ENCODE measurements around the gene SLC9A4. TPM values are rescaled to one million over a fixed set of nuclear protein-coding genes. Genes with fewer than 3 reads are reported as not detected.
A peak's percentile ranks its signal among the peaks of the same experiment; 100 is the strongest.

Gene SLC9A4
- total and polyA plus RNA-seq, 10 of the 15 experiments (the other 5 are each of a cell fraction or from before 2014, with no cell fraction given): 0.10 TPM; not detected in 9

GRCh38 chr2:102424754-102425153 lies 48.3 kb upstream of the SLC9A4 start (continued):
- TF ChIP-seq PRDM15 (CRISPR knock-in tag; IDR thresholded peaks at IDR 0.05) (no peak), SMAD5 (IDR thresholded peaks at IDR 0.05; ENCODE audit: low read depth) (no peak), EZH2 (IDR thresholded peaks at IDR 0.05; ENCODE audit: borderline replicate concordance, control insufficient read depth, low read depth, low read length) (no peak), GATAD2B (conservative IDR thresholded peaks at IDR 0.05; ENCODE audit: low read depth) (0 out of 2 replicates have a peak, but pooled peaks have one; percentile 47), FOS (IDR thresholded peaks at IDR 0.05; ENCODE audit: borderline replicate concordance, extremely low read depth, insufficient read length) (no peak), NR2F1 (conservative IDR thresholded peaks at IDR 0.05) (no peak), CHD1 (IDR thresholded peaks at IDR 0.05; ENCODE audit: low read depth, low read length) (no peak), ZNF24 (IDR thresholded peaks at IDR 0.05) (no peak), CHD2 (IDR thresholded peaks at IDR 0.05; ENCODE audit: borderline replicate concordance, low read depth, low read length) (no peak), MTA3 (IDR thresholded peaks at IDR 0.05; ENCODE audit: borderline replicate concordance, low read length) (no peak), TCF12 (IDR thresholded peaks at IDR 0.05; ENCODE audit: low read depth, low read length) (peak; percentile 76; the same call in 1 of the 2 replicates), PBX3 (IDR thresholded peaks at IDR 0.05; ENCODE audit: insufficient replicate concordance, low read depth, low read length) (peak; percentile 88), CEBPZ (IDR thresholded peaks at IDR 0.05; ENCODE audit: low read depth, low read length) (no peak), BACH1 (IDR thresholded peaks at IDR 0.05; ENCODE audit: borderline replicate concordance) (peak; percentile 37; the same call in 1 of the 2 replicates), KLF5 (IDR thresholded peaks at IDR 0.05; ENCODE audit: partially characterized antibody) (no peak), NKRF (conservative IDR thresholded peaks at IDR 0.05) (no peak), BCL11A (IDR thresholded peaks at IDR 0.05; ENCODE audit: low read depth, low read length) (peak; percentile 34; the same call in 1 of the 2 replicates), ETV6 (conservative IDR thresholded peaks at IDR 0.05 in 1 of 2, IDR thresholded peaks at IDR 0.05 in 1 of 2; ENCODE audit: borderline replicate concordance in 1 of 2, low read depth in 1 of 2) (peak in 1 of 2 experiments; percentile 59; a peak in 1 of 4 replicates), SPI1 (IDR thresholded peaks at IDR 0.05; ENCODE audit: borderline replicate concordance, insufficient read depth, low read depth, low read length) (peak; percentile 82), NFYB (IDR thresholded peaks at IDR 0.05; ENCODE audit: insufficient read depth, low read depth, low read length) (no peak), CHD4 (IDR thresholded peaks at IDR 0.05) (no peak)
